ENCODE results near the gene TXK. TPM values are rescaled to one million over a fixed set of nuclear protein-coding genes. Genes with fewer than 3 reads are reported as not detected.

Gene TXK
- total and polyA plus RNA-seq, 10 of the 15 experiments (the other 5 are each of a cell fraction or from before 2014, with no cell fraction given) = 0.44 to 2.9 (median 1.4) TPM

DNA sequence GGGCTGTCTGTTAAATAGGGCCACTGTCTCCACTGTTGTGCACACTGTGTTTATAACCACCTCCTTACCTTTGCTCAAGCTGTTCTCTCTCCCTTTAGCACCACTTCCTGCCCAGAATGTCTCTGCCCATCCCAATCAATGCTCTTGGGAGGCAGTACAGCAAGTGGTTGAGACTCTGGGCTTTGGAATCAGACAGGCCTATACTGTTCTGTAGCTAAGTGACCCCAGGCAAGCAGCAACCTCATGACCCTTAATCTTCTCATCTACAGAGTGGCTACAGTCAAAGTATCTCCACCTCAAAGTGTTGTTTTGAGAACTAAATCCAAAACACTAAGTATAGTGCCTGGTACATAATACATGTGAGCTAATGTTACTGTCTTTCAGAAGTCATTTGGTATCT is 3.8 kb upstream of the TXK start:
- peaks cover 15 to 48% of the 10 kb centered on the region in 2 experiments for H3K36me3 ChIP-seq (ENCODE audit: control insufficient read depth in 2 of 2, insufficient read depth in 2 of 2, low read length in 1 of 2)
- FAIRE-seq (no peak), ATAC-seq (no peak), DNase-seq (ENCODE audit: low read depth, low spot score) (no peak)
- ChIA-PET RAD21 (ENCODE audit: unreplicated experiment) (interaction anchor here (0.8 to 4.3 kb wide), 4 partner anchors 8 to 137 kb away, joined by 3 to 20 read pairs (median 12); no protein-coding TSS in a partner anchor), SMC1A (ENCODE audit: uncharacterized antibody, unreplicated experiment) (interaction anchor here (2.6 to 4.9 kb wide), 6 partner anchors 9 to 137 kb away, joined by 12 to 50 read pairs (median 18); no protein-coding TSS in a partner anchor), POLR2A (interaction anchor here (0.8 to 1.5 kb wide), 4 partner anchors 8 to 58 kb away, joined by 3 to 5 read pairs (median 4); no protein-coding TSS in a partner anchor), CTCF (interaction anchor here (1.8 to 5.5 kb wide), 3 partner anchors 9 to 153 kb away, joined by 5 to 71 read pairs (median 21); no protein-coding TSS in a partner anchor)
- H3K79me2 ChIP-seq (ENCODE audit: control insufficient read depth, insufficient read depth, low read length) = no peaks in the 10 kb centered on the region
- no peak overlapping the region for H3K4me2 ChIP-seq (ENCODE audit: control insufficient read depth, insufficient read depth)
- H3K9me3 ChIP-seq (replicated peaks; ENCODE audit: control insufficient read depth, insufficient read depth, low read length) = no peaks in the 10 kb centered on the region
- no peaks in the 10 kb centered on the region for H3K27me3 ChIP-seq (replicated peaks in 1 of 2; ENCODE audit: control insufficient read depth in 2 of 2, insufficient read depth in 2 of 2, low read length in 1 of 2)
- TSS peak; percentile 42 for BruUV-seq (replicated peaks)
- no peak overlapping the region for H2AFZ ChIP-seq (ENCODE audit: control insufficient read depth, low read depth, low read length)
- no peaks in the 10 kb centered on the region for H4K20me1 ChIP-seq (ENCODE audit: control insufficient read depth, insufficient read depth)
- no peak overlapping the region for H3K9ac ChIP-seq (ENCODE audit: control insufficient read depth, insufficient read depth, low read length)
- H3K27ac ChIP-seq (ENCODE audit: control insufficient read depth, insufficient read depth) = peak overlapping the region; percentile 10; the same call in 1 of the 2 replicates
- peaks cover 17% of the 10 kb centered on the region for H3K4me1 ChIP-seq (ENCODE audit: control insufficient read depth, insufficient read depth, low read length)
- intact Hi-C loops (cut with micrococcal nuclease; ENCODE audit: unreplicated experiment) (no loop called here), in situ Hi-C loops (cut with MboI) (no loop called here)
- no peak overlapping the region for H3K4me3 ChIP-seq
- TF ChIP-seq ZNF274 (IDR thresholded peaks at IDR 0.05; ENCODE audit: insufficient read depth, insufficient read length) (no peak), ZNF622 (IDR thresholded peaks at IDR 0.05) (no peak), BHLHE40 (IDR thresholded peaks at IDR 0.05; ENCODE audit: borderline replicate concordance in 1 of 2, low read depth in 2 of 2, low read length in 1 of 2) (no peak), ZNF207 (IDR thresholded peaks at IDR 0.05; ENCODE audit: borderline replicate concordance) (no peak), CHD2 (IDR thresholded peaks at IDR 0.05; ENCODE audit: borderline replicate concordance, low read depth, low read length) (no peak), GABPA (IDR thresholded peaks at IDR 0.05; ENCODE audit: low read depth) (no peak), RAD21 (IDR thresholded peaks at IDR 0.05; ENCODE audit: insufficient read depth, low read depth, low read length) (no peak), MEF2A (IDR thresholded peaks at IDR 0.05; ENCODE audit: insufficient read depth, low read depth, low read length) (no peak), KAT2A (conservative IDR thresholded peaks at IDR 0.05; ENCODE audit: control insufficient read depth, low read depth, low read length) (no peak), NR2F1 (conservative IDR thresholded peaks at IDR 0.05) (no peak), NFXL1 (IDR thresholded peaks at IDR 0.05; ENCODE audit: borderline replicate concordance) (no peak), ASH2L (IDR thresholded peaks at IDR 0.05; ENCODE audit: borderline replicate concordance, low read depth) (no peak), NFYA (IDR thresholded peaks at IDR 0.05; ENCODE audit: borderline replicate concordance, low read depth, low read length) (no peak)
- TF ChIP-seq, protein P1, sequence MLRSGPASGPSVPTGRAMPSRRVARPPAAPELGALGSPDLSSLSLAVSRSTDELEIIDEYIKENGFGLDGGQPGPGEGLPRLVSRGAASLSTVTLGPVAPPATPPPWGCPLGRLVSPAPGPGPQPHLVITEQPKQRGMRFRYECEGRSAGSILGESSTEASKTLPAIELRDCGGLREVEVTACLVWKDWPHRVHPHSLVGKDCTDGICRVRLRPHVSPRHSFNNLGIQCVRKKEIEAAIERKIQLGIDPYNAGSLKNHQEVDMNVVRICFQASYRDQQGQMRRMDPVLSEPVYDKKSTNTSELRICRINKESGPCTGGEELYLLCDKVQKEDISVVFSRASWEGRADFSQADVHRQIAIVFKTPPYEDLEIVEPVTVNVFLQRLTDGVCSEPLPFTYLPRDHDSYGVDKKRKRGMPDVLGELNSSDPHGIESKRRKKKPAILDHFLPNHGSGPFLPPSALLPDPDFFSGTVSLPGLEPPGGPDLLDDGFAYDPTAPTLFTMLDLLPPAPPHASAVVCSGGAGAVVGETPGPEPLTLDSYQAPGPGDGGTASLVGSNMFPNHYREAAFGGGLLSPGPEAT (IDR thresholded peaks at IDR 0.05; ENCODE audit: low read depth) = no peak
- TF ChIP-seq, protein P2, sequence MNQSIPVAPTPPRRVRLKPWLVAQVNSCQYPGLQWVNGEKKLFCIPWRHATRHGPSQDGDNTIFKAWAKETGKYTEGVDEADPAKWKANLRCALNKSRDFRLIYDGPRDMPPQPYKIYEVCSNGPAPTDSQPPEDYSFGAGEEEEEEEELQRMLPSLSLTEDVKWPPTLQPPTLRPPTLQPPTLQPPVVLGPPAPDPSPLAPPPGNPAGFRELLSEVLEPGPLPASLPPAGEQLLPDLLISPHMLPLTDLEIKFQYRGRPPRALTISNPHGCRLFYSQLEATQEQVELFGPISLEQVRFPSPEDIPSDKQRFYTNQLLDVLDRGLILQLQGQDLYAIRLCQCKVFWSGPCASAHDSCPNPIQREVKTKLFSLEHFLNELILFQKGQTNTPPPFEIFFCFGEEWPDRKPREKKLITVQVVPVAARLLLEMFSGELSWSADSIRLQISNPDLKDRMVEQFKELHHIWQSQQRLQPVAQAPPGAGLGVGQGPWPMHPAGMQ (IDR thresholded peaks at IDR 0.05; ENCODE audit: borderline replicate concordance) = no peak
- TF ChIP-seq, protein P3, sequence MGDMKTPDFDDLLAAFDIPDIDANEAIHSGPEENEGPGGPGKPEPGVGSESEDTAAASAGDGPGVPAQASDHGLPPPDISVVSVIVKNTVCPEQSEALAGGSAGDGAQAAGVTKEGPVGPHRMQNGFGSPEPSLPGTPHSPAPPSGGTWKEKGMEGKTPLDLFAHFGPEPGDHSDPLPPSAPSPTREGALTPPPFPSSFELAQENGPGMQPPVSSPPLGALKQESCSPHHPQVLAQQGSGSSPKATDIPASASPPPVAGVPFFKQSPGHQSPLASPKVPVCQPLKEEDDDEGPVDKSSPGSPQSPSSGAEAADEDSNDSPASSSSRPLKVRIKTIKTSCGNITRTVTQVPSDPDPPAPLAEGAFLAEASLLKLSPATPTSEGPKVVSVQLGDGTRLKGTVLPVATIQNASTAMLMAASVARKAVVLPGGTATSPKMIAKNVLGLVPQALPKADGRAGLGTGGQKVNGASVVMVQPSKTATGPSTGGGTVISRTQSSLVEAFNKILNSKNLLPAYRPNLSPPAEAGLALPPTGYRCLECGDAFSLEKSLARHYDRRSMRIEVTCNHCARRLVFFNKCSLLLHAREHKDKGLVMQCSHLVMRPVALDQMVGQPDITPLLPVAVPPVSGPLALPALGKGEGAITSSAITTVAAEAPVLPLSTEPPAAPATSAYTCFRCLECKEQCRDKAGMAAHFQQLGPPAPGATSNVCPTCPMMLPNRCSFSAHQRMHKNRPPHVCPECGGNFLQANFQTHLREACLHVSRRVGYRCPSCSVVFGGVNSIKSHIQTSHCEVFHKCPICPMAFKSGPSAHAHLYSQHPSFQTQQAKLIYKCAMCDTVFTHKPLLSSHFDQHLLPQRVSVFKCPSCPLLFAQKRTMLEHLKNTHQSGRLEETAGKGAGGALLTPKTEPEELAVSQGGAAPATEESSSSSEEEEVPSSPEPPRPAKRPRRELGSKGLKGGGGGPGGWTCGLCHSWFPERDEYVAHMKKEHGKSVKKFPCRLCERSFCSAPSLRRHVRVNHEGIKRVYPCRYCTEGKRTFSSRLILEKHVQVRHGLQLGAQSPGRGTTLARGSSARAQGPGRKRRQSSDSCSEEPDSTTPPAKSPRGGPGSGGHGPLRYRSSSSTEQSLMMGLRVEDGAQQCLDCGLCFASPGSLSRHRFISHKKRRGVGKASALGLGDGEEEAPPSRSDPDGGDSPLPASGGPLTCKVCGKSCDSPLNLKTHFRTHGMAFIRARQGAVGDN (IDR thresholded peaks at IDR 0.05) = no peak
- TF ChIP-seq, protein P4, sequence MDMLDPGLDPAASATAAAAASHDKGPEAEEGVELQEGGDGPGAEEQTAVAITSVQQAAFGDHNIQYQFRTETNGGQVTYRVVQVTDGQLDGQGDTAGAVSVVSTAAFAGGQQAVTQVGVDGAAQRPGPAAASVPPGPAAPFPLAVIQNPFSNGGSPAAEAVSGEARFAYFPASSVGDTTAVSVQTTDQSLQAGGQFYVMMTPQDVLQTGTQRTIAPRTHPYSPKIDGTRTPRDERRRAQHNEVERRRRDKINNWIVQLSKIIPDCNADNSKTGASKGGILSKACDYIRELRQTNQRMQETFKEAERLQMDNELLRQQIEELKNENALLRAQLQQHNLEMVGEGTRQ (IDR thresholded peaks at IDR 0.05; ENCODE audit: borderline replicate concordance, low read depth, low read length) = no peak

Measured in GM12878 (cell line).